ENCODE data around the gene PTPN5.

The PTPN5 gene

GRCh38 chr11:18772211-18772610, 19.4 kb downstream of the PTPN5 start:
- DNase-seq = no peak

GRCh38 chr11:18771266-18772035, 20.1 kb downstream of the PTPN5 start:
- no peak for DNase-seq

GRCh38 chr11:18770479-18771125, 21.0 kb downstream of the PTPN5 start:
- no peak for DNase-seq

DNA sequence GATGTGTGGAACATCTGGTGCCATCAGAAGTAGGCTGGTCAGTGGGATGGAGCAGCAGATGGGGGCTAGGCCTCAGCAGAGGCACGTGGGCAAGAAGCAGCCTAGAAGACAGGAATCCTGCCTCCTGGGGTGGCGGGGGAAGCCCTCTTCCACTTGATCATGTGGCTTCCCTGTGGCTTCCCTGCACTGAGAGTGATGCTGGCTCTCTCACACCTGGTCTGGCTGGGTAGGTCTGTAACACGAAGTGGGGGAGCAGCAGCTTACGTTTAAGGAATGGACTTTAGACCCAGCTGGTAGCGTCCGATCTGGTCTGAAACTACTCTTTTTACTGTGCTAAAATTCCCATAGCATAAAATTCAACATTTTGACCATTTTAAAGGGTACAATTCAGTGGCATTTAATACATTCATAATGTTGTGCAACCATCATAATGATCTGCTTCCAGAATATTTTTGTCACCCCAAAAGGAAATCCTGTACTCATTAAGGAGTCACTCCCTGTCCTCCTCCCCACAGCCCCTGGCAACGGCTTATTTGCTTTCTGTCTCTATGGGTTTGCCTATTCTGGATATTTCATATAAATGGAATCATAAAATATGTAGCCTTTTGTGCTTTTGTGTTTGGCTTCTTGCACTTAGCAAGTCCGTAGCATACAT, 21.7 kb downstream of the PTPN5 start:
- no peak for DNase-seq

- no peak for DNase-seq
Measured at GRCh38 chr11:18768978-18769377, 22.6 kb downstream of the PTPN5 start.

- no peak for DNase-seq
Measured at GRCh38 chr11:18768472-18768901, 23.1 kb downstream of the PTPN5 start.

GRCh38 chr11:18766015-18766414, 25.6 kb downstream of the PTPN5 start:
- DNase-seq = no peak

- no peak for DNase-seq
Measured at GRCh38 chr11:18765554-18765953, 26.0 kb downstream of the PTPN5 start.

DNA sequence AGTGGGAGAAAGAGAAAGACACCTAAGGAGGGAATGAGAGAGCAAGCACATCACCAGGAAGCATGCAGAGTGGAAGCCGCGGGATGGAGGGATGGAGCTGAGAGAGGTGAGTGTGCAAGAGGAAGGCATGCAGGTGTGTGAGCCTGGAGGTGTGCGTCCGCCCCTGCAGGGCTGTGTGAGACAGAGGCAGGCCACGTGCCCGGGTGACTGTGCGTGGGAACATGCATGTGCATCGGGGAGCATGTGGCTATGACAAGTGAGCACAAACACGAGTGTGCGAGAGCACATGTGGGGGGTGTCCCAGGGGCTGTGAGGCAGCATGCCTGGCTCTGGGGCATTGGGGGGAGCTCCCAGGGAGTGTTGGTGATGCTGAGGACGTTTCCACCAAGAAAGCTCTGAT, 29.9 kb downstream of the PTPN5 start:
- no peak for DNase-seq

DNA sequence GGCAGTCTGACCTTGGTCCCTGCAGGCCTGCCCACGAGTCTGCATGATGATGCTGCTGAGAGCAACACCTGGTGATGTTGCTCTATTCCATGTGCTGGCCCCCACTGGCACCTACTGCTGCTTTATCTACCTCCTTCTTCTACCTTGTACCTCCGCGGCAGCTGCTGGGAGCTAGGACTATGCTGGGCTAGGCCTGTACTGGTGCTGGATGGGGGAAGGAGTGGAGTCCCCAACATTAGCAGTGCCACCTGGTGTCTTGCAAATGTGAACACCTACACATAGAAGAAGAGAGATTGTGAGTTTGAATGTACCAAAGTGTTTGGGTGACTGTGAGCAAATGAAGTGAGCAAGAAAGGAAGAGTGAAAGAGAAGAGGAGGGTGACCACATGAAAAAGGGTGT, 30.5 kb downstream of the PTPN5 start:
- DNase-seq = no peak

DNA sequence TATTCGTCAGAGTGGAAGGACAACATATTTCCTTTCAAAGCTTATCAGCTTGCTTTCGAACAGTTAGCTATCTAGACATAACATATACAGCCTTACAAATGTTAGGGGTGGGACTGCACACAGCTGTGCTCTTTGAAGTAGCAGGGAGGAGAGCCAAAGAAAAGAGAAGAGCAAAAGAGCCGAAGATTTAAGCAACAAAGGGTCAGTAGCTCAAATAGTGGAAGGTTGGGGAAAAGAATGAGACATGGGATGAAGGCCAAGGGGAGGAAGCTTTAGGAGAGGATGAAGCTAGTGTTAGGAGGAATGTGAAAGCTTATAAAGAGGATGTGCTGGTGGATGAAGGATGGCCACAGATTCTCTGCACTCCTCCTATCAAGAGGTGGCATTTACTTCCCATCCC, 33.8 kb downstream of the PTPN5 start:
- DNase-seq = no peak

DNA sequence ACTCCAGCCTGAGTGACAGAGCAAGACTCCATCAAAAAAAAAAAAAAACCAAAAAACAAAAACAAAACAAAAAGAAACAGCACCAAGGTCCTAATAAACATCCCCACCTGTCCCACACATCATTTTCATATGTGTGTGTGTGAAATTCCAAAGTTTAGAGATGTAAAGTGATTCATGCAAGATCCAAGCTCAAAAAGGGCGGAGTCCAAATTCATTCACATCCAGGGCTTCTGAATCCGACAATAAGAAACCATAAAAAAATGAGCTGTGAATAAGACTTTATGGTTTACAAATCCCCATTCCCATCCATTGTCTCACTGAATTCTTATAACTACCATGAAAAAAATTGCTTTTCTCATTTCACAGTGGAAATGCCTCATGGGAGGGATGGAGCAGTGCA, 34.7 kb downstream of the PTPN5 start:
- DNase-seq = no peak

GRCh38 chr11:18754308-18754707, 37.3 kb downstream of the PTPN5 start:
- no peak for DNase-seq

- DNase-seq = no peak
Measured at GRCh38 chr11:18752502-18752901, 39.1 kb downstream of the PTPN5 start.

DNA sequence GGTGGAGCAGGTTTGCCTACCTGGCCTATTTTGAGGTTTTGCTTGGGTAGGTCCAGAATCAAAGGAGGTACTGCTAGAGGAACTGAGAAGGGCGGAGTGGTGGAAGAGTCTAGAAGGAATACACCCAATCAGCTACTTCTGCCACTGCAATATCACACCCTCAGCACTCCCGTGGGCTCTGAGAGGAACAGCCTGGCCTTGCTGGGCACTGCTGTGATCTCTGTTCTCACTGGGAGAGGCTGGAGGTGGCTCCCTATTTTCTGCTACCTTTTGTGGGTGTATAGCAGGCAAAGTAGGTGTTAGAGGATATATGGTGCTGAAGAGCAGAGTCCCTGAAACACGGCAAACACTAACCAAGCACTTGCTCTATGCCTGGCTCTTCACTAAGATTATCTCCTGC, 40.7 kb downstream of the PTPN5 start:
- no peak for DNase-seq

- no peak for DNase-seq
Measured at GRCh38 chr11:18749681-18750319, 41.8 kb downstream of the PTPN5 start.

GRCh38 chr11:18748766-18749365, 42.7 kb downstream of the PTPN5 start:
- DNase-seq = peak in 2 of 4 experiments; percentile 7 to 17

DNA sequence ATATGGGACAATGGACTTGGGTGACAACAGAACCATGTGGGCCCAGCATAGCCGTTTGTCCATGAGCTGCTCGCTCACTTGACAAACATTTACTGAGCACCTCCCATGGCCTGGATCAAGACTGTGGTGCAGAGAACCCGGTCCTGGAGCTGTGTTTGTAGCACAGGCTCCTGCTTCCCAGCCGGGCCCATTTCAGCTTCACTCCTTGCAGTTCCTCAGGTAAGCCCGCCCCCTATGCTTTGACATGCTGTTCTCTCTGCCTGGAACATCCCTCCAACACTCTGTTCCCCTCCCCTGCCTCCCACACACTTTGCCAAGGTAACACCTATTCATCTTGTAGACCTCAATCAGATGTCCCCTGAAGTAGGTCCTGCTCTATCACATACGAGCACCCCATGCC, 46.3 kb downstream of the PTPN5 start:
- no peak for DNase-seq

DNA sequence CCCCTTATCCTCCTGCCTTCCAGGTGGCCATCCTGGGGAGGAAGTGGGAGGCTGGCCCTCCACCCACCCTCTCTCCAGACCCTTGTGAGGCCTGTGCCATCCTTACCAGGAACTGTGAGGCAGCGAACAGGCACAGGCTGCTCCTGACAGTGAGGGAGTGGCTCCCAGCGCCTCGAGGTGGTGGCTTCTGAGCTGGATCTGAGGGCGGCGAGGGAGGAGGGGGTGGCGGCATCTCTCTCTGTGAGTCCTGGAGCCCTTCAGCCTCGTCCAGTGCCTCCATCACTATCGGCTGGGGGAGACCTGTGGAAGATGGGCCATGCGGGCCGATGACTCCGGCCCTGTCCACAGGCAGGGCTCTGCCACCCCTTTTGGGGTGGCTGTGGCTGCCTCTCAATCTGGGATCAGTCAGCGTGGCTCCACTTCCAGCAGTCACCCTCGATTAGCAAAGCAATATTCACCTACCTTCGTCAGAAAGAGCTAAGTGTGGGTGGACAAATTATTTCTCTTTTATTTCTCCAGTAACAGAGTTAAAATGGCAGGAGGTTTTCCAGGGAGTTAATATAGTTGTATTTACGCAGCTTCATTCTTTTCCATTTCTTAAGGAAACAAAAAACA, 47.6 kb downstream of the PTPN5 start:
- DNase-seq = no peak

DNA sequence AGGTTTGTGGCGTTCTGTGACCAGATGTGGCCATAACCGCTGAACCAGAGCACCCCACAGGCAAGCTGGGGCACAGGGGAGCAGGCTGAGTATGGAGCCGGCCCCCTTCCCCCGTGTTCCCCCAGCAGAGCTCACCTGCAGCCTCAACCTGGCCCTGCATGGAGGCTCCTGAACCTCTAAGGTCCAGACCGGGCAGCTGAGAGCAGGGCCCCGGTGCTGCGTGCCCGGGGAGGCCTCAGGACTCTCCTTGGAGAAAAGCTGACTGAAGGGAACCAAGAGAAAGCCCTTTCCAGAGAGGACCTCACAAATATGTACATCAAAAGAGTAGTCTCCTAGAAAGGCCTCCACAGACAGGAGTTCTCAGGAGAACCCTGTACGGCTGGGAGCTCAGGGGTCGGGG, 48.2 kb downstream of the PTPN5 start:
- no peak for DNase-seq

DNA sequence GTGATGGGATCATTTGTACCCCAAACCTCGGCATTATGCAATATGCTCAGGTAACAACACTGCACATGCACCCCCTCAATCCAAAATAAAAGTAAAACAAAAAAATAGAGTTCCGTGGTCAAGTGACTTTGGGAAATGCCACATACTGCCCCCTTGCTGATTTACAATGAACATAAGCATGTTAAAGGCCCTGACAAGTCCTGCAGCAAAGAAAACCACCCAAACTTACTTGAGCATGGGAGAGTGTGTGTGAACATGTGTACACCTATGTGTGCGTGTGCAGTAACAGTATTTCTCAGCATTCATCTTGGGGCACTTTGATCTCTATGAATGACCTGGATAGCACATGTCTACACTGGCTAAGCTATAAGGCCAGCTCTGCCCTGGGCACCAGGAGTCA, 49.8 kb downstream of the PTPN5 start:
- DNase-seq = no peak

DNA sequence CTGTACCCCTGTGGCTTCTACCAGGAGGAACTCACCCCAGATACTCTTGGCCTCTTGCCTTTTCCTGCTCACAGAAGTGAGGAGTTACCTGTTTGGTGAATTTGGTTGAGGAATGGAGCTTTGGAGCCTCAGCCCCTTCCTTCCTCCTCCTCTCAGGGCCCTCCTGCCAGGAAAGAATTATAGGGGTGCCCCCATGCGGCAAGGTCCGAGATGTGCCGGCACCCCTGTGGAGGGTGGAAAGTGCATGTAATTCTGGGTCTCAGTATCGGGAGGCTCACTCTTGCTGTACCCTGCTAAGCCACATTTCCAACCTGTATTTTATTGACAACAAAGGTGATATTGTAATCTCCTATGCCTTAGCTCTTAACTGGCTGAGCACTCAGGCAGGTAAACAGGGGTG, 51.9 kb downstream of the PTPN5 start:
- no peak for DNase-seq

DNA sequence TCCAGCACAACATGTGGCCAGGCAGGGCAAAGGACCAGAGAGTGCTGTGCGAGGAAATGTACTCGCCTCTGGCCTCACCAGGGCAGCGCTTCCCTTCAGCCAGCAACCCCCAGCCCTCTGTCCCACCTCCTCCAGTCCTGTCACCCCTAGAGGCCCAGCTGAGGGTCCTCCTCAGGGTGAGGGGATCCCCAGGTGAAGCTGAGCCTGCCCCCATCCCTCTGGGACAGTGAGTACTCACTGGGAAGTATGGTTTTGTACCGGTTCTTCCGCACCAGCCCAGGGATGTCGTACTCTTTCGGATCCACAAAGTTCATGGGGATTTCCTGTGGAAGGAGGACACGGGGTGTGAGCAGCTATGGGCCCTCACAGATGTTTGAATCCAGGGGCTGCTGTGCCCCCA, 54.0 kb downstream of the PTPN5 start:
- DNase-seq = no peak
